Vagina (tissue), 2 donors: ENCODE data around the gene TNFRSF14. TPM values are rescaled to one million over a fixed set of nuclear protein-coding genes. Genes with fewer than 3 reads are reported as not detected.

ENCODE experiments used
- DNase-seq, 2 donors: peaks; one replicate each; pipeline ENCODE4 v3.0.0-alpha.2; 2017; ENCODE audit errors: extremely low spot score in 2 of 2
- H3K27ac ChIP-seq: fragments of 200-600 bp; sonication (generic); one replicate; pipeline ENCODE4 v1.5.1; 2019
- H3K27me3 ChIP-seq: fragments of 200-600 bp; sonication (generic); one replicate; pipeline ENCODE4 v1.5.1; 2019
- H3K36me3 ChIP-seq, 2 donors: fragments of 200-600 bp; sonication (generic); one replicate each; pipeline ENCODE4 v1.5.1; 2017 to 2019
- H3K4me1 ChIP-seq: fragments of 200-600 bp; sonication (generic); one replicate; pipeline ENCODE4 v1.5.1; 2019
- H3K4me3 ChIP-seq, 2 donors: fragments of 200-600 bp; sonication (generic); 1 replicate in 1 of 2; 2 replicates in 1 of 2; pipeline ENCODE4 v1.5.1; 2016 to 2019
- H3K9me3 ChIP-seq: fragments of 200-600 bp; sonication (generic); one replicate; pipeline ENCODE4 v1.5.1; 2019
- CTCF ChIP-seq, 3 experiments: fragments of 450-650 bp in 2 of 3; fragments of 200-600 bp in 1 of 3; sonication (generic) in 1 of 3; IDR thresholded peaks; one replicate each; pipeline ENCODE4 v1.5.1; 2017 to 2019; ENCODE audit warnings: antibody characterized with exemption in 3 of 3, mild to moderate bottlenecking in 2 of 3, moderate library complexity in 2 of 3
- POLR2A ChIP-seq, 2 donors: fragments of 450-650 bp; IDR thresholded peaks; one replicate each; pipeline ENCODE4 v1.6.1; 2017; ENCODE audit warnings: antibody characterized with exemption in 2 of 2, mild to moderate bottlenecking in 2 of 2, moderate library complexity in 2 of 2
- POLR2AphosphoS5 ChIP-seq, 2 donors: sonication (generic); formaldehyde crosslinking; IDR thresholded peaks; one replicate each; pipeline ENCODE4 v1.9.0; 2017; ENCODE audit warnings: antibody characterized with exemption in 2 of 2, mild to moderate bottlenecking in 2 of 2, low read depth in 1 of 2; ENCODE audit not compliant: insufficient read depth in 1 of 2
- intact Hi-C: fragments of 100-400 bp; cut with DNase I; formaldehyde crosslinking; loops from one replicate; pipeline ENCODE4 v1.15.1; 2023
- total RNA-seq: library from RNA; depleted of rRNA; stranded (reverse); fragments of >200 nt; gene quantifications from one replicate; pipeline ENCODE4 v1.2.3, GENCODE V29; 2016

TNFRSF14 gene
- total RNA-seq, 1 donor from 2014 or later = 49.6 TPM

GRCh38 chr1:2556678-2557481, 709 bp downstream of the TNFRSF14 start:
- H3K4me1 ChIP-seq = peaks cover 56% of the 10 kb centered on the region
- H3K36me3 ChIP-seq = peaks cover 0 to 23% of the 10 kb centered on the region in 2 donors
- no peak for DNase-seq
- no peaks in the 10 kb centered on the region for H3K27me3 ChIP-seq
- intact Hi-C loops = no loop called here
- H3K4me3 ChIP-seq = peak overlapping the region; percentile 61 to 64
- TF ChIP-seq POLR2A (IDR thresholded peaks at IDR 0.05) (no peak), POLR2AphosphoS5 (IDR thresholded peaks at IDR 0.05; ENCODE audit: insufficient read depth in 1 of 2, low read depth in 1 of 2) (no peak), CTCF (IDR thresholded peaks at IDR 0.05) (no peak)
- peak overlapping the region; percentile 96 for H3K27ac ChIP-seq
- no peaks in the 10 kb centered on the region for H3K9me3 ChIP-seq

GRCh38 chr1:2557482-2558400, 1.6 kb downstream of the TNFRSF14 start:
- H3K4me1 ChIP-seq = peaks cover 56% of the 10 kb centered on the region
- H3K27ac ChIP-seq = peak overlapping the region; percentile 96
- H3K9me3 ChIP-seq = no peaks in the 10 kb centered on the region
- TF ChIP-seq POLR2AphosphoS5 (IDR thresholded peaks at IDR 0.05; ENCODE audit: insufficient read depth in 1 of 2, low read depth in 1 of 2) (no peak), CTCF (IDR thresholded peaks at IDR 0.05) (no peak), POLR2A (IDR thresholded peaks at IDR 0.05) (no peak)
- H3K36me3 ChIP-seq = peaks cover 0 to 23% of the 10 kb centered on the region in 2 donors
- no peaks in the 10 kb centered on the region for H3K27me3 ChIP-seq
- peak overlapping the region; percentile 61 to 64 for H3K4me3 ChIP-seq
- no peak for DNase-seq
- intact Hi-C loops = no loop called here

GRCh38 chr1:2558420-2558819, 2.2 kb downstream of the TNFRSF14 start:
- Histone ChIP-seq H3K4me3 (no peak overlapping the region), H3K4me1 (peaks cover 56% of the 10 kb centered on the region), H3K27me3 (no peaks in the 10 kb centered on the region), H3K27ac (peak overlapping the region; percentile 96), H3K9me3 (no peaks in the 10 kb centered on the region), H3K36me3 (peaks cover 0 to 23% of the 10 kb centered on the region in 2 donors)
- no peak for DNase-seq
- no peak for TF ChIP-seq CTCF (IDR thresholded peaks at IDR 0.05)
- TF ChIP-seq POLR2A (IDR thresholded peaks at IDR 0.05) = no peak
- TF ChIP-seq POLR2AphosphoS5 (IDR thresholded peaks at IDR 0.05; ENCODE audit: insufficient read depth in 1 of 2, low read depth in 1 of 2) = no peak
- intact Hi-C loops = no loop called here

- Histone ChIP-seq H3K9me3 (no peaks in the 10 kb centered on the region), H3K27me3 (no peaks in the 10 kb centered on the region), H3K4me3 (no peak overlapping the region), H3K36me3 (peaks cover 0 to 23% of the 10 kb centered on the region in 2 donors), H3K27ac (no peak overlapping the region), H3K4me1 (peaks cover 56% of the 10 kb centered on the region)
- intact Hi-C loops = no loop called here
- TF ChIP-seq POLR2AphosphoS5 (IDR thresholded peaks at IDR 0.05; ENCODE audit: insufficient read depth in 1 of 2, low read depth in 1 of 2) = no peak
- no peak for TF ChIP-seq CTCF (IDR thresholded peaks at IDR 0.05)
- no peak for TF ChIP-seq POLR2A (IDR thresholded peaks at IDR 0.05)
- no peak for DNase-seq
Measured at GRCh38 chr1:2558861-2559260, 2.7 kb downstream of the TNFRSF14 start.
